Esophagus muscularis mucosa (tissue), 4 donors: ENCODE measurements around the gene LSM3. TPM values are rescaled to one million over a fixed set of nuclear protein-coding genes. Genes with fewer than 3 reads are reported as not detected.
A peak's percentile ranks its signal among the peaks of the same experiment; 100 is the strongest.

Experiments used
- DNase-seq: peaks from one replicate; pipeline ENCODE4 v3.0.0-alpha.2; 2017; ENCODE audit errors: extremely low spot score
- H3K27ac ChIP-seq, 4 donors: fragments of 200-600 bp; sonication (generic); replicated peaks in 1 of 4; 1 replicate in 3 of 4; 2 replicates in 1 of 4; pipeline ENCODE4 v1.5.1; 2016 to 2019; ENCODE audit warnings: mild to moderate bottlenecking in 1 of 4
- H3K27me3 ChIP-seq, 4 donors: fragments of 200-600 bp; sonication (generic); one replicate each; pipeline versions ENCODE4 v1.5.1 to v1.6.0; 2016 to 2019
- H3K36me3 ChIP-seq, 4 donors: fragments of 200-600 bp; sonication (generic); one replicate each; pipeline ENCODE4 v1.5.1; 2016 to 2019
- H3K4me1 ChIP-seq, 4 donors: fragments of 200-600 bp; sonication (generic); one replicate each; pipeline ENCODE4 v1.5.1; 2016 to 2019
- H3K4me3 ChIP-seq, 4 donors: fragments of 200-600 bp; sonication (generic); 1 replicate in 2 of 4; 2 replicates in 2 of 4; pipeline ENCODE4 v1.5.1; 2016 to 2019; ENCODE audit warnings: mild to moderate bottlenecking in 4 of 4, moderate library complexity in 1 of 4
- H3K9me3 ChIP-seq, 4 donors: fragments of 200-600 bp; sonication (generic); 1 replicate in 3 of 4; 2 replicates in 1 of 4; pipeline ENCODE4 v1.5.1; 2016 to 2019
- CTCF ChIP-seq, 3 experiments: fragments of 200-600 bp in 2 of 3; fragments of 450-650 bp in 1 of 3; sonication (generic) in 2 of 3; IDR thresholded peaks; one replicate each; pipeline ENCODE4 v1.5.1; 2017 to 2019; ENCODE audit warnings: antibody characterized with exemption in 3 of 3, mild to moderate bottlenecking in 2 of 3, moderate library complexity in 1 of 3
- EP300 ChIP-seq: sonication (generic); formaldehyde crosslinking; IDR thresholded peaks from one replicate; pipeline ENCODE4 v1.6.1; 2017; ENCODE audit warnings: antibody characterized with exemption
- POLR2A ChIP-seq: fragments of 450-650 bp; IDR thresholded peaks from one replicate; pipeline ENCODE4 v1.6.1; 2017; ENCODE audit warnings: antibody characterized with exemption, moderate library complexity, mild to moderate bottlenecking, low read depth
- POLR2AphosphoS5 ChIP-seq, 2 donors: sonication (generic); formaldehyde crosslinking; IDR thresholded peaks; one replicate each; pipeline ENCODE4 v1.6.1; 2017; ENCODE audit warnings: antibody characterized with exemption in 2 of 2
- WGBS: methylation state at CpG from one replicate; pipeline ENCODE4 v1.1.5; 2018; 5-methylcytosine and 5-hydroxymethylcytosine counted together
- intact Hi-C: fragments of 100-400 bp; cut with DNase I; formaldehyde crosslinking; loops from one replicate; pipeline ENCODE4 v1.15.1; 2023
- total RNA-seq, 4 donors: library from RNA; depleted of rRNA; stranded (reverse); fragments of >200 nt; gene quantifications; one replicate each; pipeline versions ENCODE4 v1.1.0 to v1.2.1, GENCODE V29; 2016

Gene LSM3
- total RNA-seq, 4 donors from 2014 or later, result 8.0 to 12.0 (median 9.6) TPM

- H3K9me3 ChIP-seq, result no peaks in the 10 kb centered on the region
- H3K27me3 ChIP-seq, result no peaks in the 10 kb centered on the region
- H3K27ac ChIP-seq, result no peak overlapping the region
- H3K4me1 ChIP-seq, result peaks cover 9 to 27% (median 25%) of the 10 kb centered on the region in 4 donors
- TF ChIP-seq POLR2AphosphoS5 (IDR thresholded peaks at IDR 0.05) (no peak), CTCF (IDR thresholded peaks at IDR 0.05) (no peak)
- DNase-seq, result no peak
- over 99% methylated on average over 5 of the region's 5 CpGs for WGBS
- peaks cover 44 to 55% (median 53%) of the 10 kb centered on the region in 4 donors for H3K36me3 ChIP-seq
- intact Hi-C loops, result loop anchor here (10.0 kb wide), 1 partner anchor 278 kb away; no protein-coding TSS in a partner anchor
- no peak overlapping the region for H3K4me3 ChIP-seq
Measured at GRCh38 chr3:14172496-14172895, 6.1 kb upstream of the LSM3 start.

- DNase-seq, result no peak
- Histone ChIP-seq H3K4me1 (peaks cover 18 to 37% (median 35%) of the 10 kb centered on the region in 4 donors), H3K27ac (no peak overlapping the region), H3K27me3 (no peaks in the 10 kb centered on the region), H3K4me3 (no peak overlapping the region), H3K9me3 (no peaks in the 10 kb centered on the region), H3K36me3 (peaks cover 29 to 35% (median 33%) of the 10 kb centered on the region in 4 donors)
- intact Hi-C loops, result loop anchor here (10.0 kb wide), 1 partner anchor 280 kb away; no protein-coding TSS in a partner anchor
- 73% methylated on average over 2 of the region's 2 CpGs for WGBS
- TF ChIP-seq EP300 (no peak), POLR2AphosphoS5 (IDR thresholded peaks at IDR 0.05) (no peak), CTCF (IDR thresholded peaks at IDR 0.05) (no peak), POLR2A (no peak)
Measured at GRCh38 chr3:14174483-14174882, 4.1 kb upstream of the LSM3 start.

- Histone ChIP-seq H3K27ac (no peak overlapping the region), H3K9me3 (no peaks in the 10 kb centered on the region), H3K4me3 (no peak overlapping the region), H3K27me3 (no peaks in the 10 kb centered on the region), H3K4me1 (peaks cover 23 to 47% (median 41%) of the 10 kb centered on the region in 4 donors), H3K36me3 (peaks cover 21 to 25% (median 23%) of the 10 kb centered on the region in 4 donors)
- TF ChIP-seq POLR2AphosphoS5 (IDR thresholded peaks at IDR 0.05) (no peak), EP300 (no peak), POLR2A (no peak), CTCF (IDR thresholded peaks at IDR 0.05) (no peak)
- intact Hi-C loops, result loop anchor here (10.0 kb wide), 1 partner anchor 281 kb away; no protein-coding TSS in a partner anchor
- 71% methylated on average over 3 of the region's 3 CpGs for WGBS
- no peak for DNase-seq
Measured at GRCh38 chr3:14175383-14176037, 3.1 kb upstream of the LSM3 start.

- Histone ChIP-seq H3K4me1 (peaks cover 23 to 51% (median 41%) of the 10 kb centered on the region in 4 donors), H3K27me3 (no peaks in the 10 kb centered on the region), H3K4me3 (peak overlapping the region; percentile 65 to 96 (median 77)), H3K36me3 (peaks cover 8 to 19% (median 13%) of the 10 kb centered on the region in 4 donors), H3K27ac (peak overlapping the region; percentile 89 to 98 (median 96)), H3K9me3 (no peaks in the 10 kb centered on the region)
- no peak for DNase-seq
- no peak for TF ChIP-seq POLR2AphosphoS5 (IDR thresholded peaks at IDR 0.05)
- no peak for TF ChIP-seq POLR2A
- no peak for TF ChIP-seq EP300
- no peak for TF ChIP-seq CTCF (IDR thresholded peaks at IDR 0.05)
- WGBS, result 3% methylated on average over 10 of the region's 10 CpGs
- intact Hi-C loops, result loop anchor here (2.0 to 10.0 kb wide), 2 partner anchors 53 to 283 kb away; partner anchors contain the start of genes CHCHD4 and TMEM43
Measured at GRCh38 chr3:14177580-14178246, 904 bp upstream of the LSM3 start.
